GM20431 (cell line): Measurements from ENCODE around the gene SNAPIN.

Experiments
- in situ Hi-C: fragments of 300-500 bp; cut with MseI, MboI; formaldehyde crosslinking; loops from one replicate; pipeline ENCODE4 v1.15.0; 2020; ENCODE audit warnings: low sequenced_read_pairs; ENCODE audit not compliant: unreplicated experiment

SNAPIN gene

DNA sequence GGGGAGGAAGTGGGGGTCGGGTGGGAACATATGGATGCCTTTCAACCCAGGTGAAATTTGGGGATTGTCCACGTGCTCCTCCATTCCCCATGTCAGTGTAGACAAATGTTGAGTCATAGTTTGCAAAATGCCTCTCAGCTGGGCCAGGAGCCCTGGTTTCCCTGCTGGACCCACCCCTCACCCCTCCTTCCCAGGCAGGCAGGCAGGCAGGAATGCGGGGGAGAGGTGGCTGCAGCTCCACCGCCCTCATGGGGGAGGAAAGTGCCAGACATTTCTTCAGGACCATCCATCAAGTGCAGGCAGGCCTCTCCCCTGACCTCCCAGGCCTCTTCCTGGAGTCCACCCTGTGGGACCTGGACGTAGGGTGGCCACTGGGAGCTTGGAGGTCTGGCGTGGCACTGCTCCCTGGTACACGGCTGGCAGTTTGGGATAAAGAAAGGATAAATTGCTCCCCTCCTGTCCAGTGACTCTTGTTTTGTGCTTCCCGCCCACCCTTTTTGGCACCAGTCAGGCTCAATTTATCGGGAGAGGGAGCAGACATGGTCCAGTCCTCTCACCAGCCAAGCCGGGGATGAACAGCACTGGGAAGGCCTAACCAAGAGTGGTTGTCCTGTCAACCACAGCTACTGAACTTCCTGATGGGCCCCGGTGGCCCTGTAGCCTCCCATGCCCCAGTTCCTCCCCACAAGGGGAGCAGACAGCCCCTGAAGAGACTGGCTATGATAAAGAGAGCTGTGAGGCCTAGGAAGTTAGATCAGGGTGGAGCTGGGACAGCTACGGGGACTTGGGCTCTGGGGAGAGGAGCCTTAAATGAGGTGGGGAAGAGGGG is 38.9 kb downstream of the SNAPIN start:
- in situ Hi-C loops: no loop called here

DNA sequence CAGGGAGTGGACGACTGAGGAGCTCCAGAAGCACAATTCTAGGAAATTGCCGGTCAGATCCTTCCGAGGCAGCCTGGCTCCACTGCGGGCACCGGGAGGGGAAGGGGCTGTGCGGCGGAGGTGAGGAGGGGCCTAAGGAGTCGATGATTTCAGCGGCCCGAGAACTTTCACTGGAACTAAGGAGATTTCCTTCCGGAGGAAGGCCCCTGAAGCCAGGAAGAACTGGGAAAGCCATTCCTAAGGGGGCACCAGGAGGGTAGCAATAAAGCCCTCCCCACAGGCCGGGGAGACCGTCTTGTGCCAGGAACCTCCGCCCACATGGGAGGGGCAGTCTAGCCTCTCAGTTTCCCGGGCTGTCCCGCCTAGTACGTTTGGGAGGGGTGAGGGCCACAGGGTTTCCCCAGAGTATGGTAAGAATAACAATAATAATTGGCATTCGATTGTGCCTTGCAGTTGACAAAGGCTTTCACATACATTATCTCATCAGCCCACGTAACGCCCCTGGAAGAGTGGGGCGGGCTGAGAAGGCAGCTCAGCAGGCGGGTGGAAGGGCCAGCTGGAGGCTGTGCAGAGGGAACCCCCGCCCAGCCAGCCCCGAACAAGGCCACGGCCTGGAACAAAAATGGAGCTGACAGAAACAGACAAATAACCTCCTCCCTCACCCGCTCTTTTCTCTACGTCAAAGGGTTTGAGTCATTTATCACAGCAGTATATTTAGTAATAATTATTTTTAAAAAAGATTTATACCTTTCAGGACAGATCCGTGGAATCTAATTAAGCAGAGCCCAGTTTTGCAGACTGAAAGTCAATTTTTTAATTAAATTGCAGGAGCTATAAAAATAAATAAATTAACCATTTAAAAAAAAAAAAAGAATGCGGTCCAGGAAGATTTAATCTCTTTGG is 39.8 kb downstream of the SNAPIN start:
- in situ Hi-C loops: no loop called here

DNA sequence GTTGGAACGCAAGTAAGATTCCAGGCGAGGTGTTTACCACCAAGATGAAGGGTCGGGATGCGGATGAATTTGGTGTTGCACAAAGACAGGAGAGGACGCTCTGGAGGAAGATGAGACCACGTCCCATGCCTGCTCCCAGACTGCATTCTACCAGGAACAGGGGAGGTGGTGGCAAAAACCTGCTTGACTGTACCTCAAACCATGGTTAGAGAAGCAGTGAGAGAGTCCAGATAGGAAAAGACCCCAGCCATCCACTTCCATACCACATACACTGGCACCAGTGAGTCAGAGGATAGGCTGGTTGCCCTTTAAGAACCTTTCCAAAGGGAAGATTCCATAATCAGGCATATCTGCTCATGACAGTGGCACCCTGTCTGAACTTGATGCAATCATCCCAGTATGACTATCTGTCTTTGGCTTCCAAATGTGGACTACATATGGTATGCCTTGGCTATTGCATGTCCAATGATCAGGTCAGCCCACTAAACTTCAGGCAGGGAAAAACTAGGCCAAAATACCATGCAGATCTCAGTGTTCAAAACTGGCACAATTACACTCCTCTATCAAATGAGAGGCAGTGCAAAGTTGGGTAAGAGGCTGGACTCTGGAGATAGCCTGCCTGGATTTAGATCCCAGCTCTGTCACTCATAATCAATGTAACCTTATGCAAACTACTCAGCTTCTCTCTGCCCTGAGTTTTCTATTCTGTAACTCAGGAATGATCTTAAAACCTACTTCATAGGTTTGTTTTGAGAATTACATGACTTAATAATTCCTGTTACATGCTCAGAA is 40.6 kb downstream of the SNAPIN start:
- in situ Hi-C loops: no loop called here

DNA sequence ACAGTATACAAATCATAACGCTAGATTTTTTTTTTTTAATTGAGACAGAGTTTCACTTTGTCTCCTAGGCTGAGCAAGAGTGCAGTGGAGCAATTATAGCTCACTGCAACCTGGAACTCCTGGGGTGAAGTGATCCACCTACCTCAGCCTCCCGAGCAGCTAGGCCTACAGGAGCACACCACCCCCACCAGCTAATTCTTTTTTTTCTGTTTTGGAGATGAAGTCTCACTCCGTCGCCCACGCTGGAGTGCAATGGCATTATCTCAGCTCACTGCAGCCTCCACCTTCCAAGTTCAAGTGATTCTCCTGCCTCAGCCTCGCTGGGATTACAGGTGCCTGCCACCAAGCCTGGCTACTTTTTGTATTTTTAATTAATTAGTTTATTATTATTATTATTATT is 41.3 kb downstream of the SNAPIN start:
- in situ Hi-C loops: no loop called here

DNA sequence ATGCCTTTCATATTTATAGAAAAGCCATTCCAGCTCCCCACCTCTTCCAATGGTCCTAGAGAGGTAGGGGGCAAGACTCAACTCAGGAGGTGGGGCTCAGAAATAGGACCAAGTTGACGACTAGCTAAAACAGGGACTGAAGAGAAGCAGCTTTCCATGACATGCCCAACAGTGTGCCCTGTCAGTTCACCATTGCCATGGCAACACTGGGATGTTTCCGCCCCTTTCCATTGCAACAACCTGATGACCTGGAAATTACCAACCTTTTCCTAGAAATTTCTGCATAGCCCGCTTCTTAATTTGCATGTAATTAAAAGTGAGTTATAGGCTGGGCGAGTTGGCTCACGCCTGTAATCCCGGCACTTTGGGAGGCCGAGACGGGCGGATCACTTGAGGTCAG is 47.0 kb downstream of the SNAPIN start:
- in situ Hi-C loops: no loop called here

GRCh38 chr1:153711026-153711425 is 52.5 kb downstream of the SNAPIN start:
- in situ Hi-C loops: no loop called here
